Skeletal muscle satellite cell (primary cell): ENCODE data around the gene FBP1.
"Not testable (repeated sequence)": the region's sequence is repeated elsewhere in the genome, so short reads cannot be mapped to it uniquely, and the experiment has no call there.

Source experiments
- H3K27me3 ChIP-seq: 2 replicates; pipeline ENCODE4 v1.7.0; 2013; ENCODE audit warnings: low read length; ENCODE audit not compliant: control insufficient read depth, insufficient read depth
- H3K36me3 ChIP-seq: 2 replicates; pipeline ENCODE4 v1.7.0; 2013; ENCODE audit warnings: mild to moderate bottlenecking, control low read depth, low read length; ENCODE audit not compliant: insufficient read depth
- H3K4me1 ChIP-seq: 2 replicates; pipeline ENCODE4 v1.7.0; 2013; ENCODE audit warnings: low read length; ENCODE audit not compliant: control insufficient read depth, insufficient read depth
- H3K4me2 ChIP-seq: 2 replicates; pipeline ENCODE4 v1.7.0; 2013; ENCODE audit warnings: mild to moderate bottlenecking, low read length
- H3K4me3 ChIP-seq: 2 replicates; pipeline ENCODE4 v1.7.0; 2013; ENCODE audit warnings: low read length
- H3K9ac ChIP-seq: 2 replicates; pipeline ENCODE4 v1.7.0; 2013; ENCODE audit warnings: mild to moderate bottlenecking, low read depth, low read length, moderate library complexity
- H3K9me3 ChIP-seq: replicated peaks from 2 replicates; pipeline ENCODE4 v1.7.0; 2013; ENCODE audit warnings: mild to moderate bottlenecking, control low read depth, low read length

The FBP1 gene

GRCh38 chr9:94591876-94592275 lies 47.4 kb downstream of the FBP1 start:
- Histone ChIP-seq H3K9ac (no peak overlapping the region), H3K27me3 (peaks cover 37% of the 10 kb centered on the region), H3K4me3 (no peak overlapping the region), H3K36me3 (no peaks in the 10 kb centered on the region), H3K4me1 (no peaks in the 10 kb centered on the region), H3K9me3 (no peaks in the 10 kb centered on the region), H3K4me2 (no peak overlapping the region)

- H3K4me1 ChIP-seq, H3K9me3 ChIP-seq, H3K4me3 ChIP-seq, H3K36me3 ChIP-seq, H3K9ac ChIP-seq, H3K4me2 ChIP-seq: not testable (repeated sequence)
- H3K27me3 ChIP-seq, result peaks cover 35% of the 10 kb centered on the region
These were observed 48.2 kb downstream of the FBP1 start for GRCh38 chr9:94591046-94591545.

DNA sequence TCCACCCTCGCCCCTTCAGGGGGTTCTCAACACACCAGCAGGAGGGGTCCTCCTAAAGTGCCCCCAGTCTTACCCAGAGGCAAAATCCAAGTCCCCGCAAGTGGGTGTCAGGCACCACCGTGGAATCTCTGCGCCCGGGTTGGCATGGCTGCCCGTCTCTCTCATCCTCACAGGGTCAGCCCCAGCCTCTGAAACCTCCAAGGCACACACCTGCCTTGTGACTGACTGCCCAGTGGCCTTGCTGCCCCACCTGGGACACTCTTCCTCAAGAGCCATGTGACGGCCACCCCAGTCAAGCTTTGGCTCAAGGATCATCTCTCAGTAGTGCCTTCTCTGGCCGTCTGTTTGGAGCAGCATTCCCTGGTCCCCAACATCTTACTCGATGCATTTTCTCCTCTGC lies 50.6 kb downstream of the FBP1 start:
- Histone ChIP-seq H3K9me3 (no peaks in the 10 kb centered on the region), H3K4me3 (no peak overlapping the region), H3K4me2 (no peak overlapping the region), H3K9ac (no peak overlapping the region), H3K36me3 (no peaks in the 10 kb centered on the region), H3K27me3 (peaks cover 33% of the 10 kb centered on the region), H3K4me1 (no peaks in the 10 kb centered on the region)

- no peak overlapping the region for H3K9ac ChIP-seq
- H3K36me3 ChIP-seq, result no peaks in the 10 kb centered on the region
- H3K9me3 ChIP-seq, result no peaks in the 10 kb centered on the region
- H3K4me2 ChIP-seq, result peak overlapping the region; percentile 38
- no peak overlapping the region for H3K4me3 ChIP-seq
- H3K4me1 ChIP-seq, result no peaks in the 10 kb centered on the region
- H3K27me3 ChIP-seq, result peaks cover 19% of the 10 kb centered on the region
These were observed 52.5 kb downstream of the FBP1 start for GRCh38 chr9:94586814-94587213.

DNA sequence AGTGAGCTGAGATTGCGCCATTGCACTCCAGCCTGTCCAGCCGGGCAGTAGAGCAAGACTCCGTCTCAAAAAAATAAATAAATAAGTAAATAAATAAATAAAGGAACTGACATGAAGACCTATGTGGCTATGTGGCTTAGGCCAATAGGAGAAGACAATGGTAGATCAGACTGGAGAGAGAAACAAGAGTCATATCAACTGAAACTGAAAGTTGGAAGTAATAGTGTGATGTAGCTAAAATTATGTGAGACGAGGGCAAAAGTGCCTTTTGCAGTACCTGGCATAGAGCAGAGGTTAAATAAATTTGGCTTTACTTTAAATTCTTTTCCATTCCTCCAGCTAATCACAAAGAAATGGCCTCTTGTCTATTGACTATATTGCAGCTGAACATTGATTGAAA lies 53.0 kb downstream of the FBP1 start:
- Histone ChIP-seq H3K9ac (no peak overlapping the region), H3K36me3 (no peaks in the 10 kb centered on the region), H3K4me2 (peak overlapping the region; percentile 38), H3K27me3 (peaks cover 18% of the 10 kb centered on the region), H3K4me3 (no peak overlapping the region), H3K9me3 (no peaks in the 10 kb centered on the region), H3K4me1 (no peaks in the 10 kb centered on the region)

GRCh38 chr9:94584555-94584954 lies 54.8 kb downstream of the FBP1 start:
- Histone ChIP-seq H3K27me3 (peaks cover 31% of the 10 kb centered on the region), H3K4me3 (no peak overlapping the region)

GRCh38 chr9:94581728-94582127 lies 57.6 kb downstream of the FBP1 start:
- H3K9me3 ChIP-seq, result no peaks in the 10 kb centered on the region
- H3K4me3 ChIP-seq, result no peak overlapping the region
- H3K4me1 ChIP-seq, result no peaks in the 10 kb centered on the region
- peaks cover 23% of the 10 kb centered on the region for H3K27me3 ChIP-seq
- H3K4me2 ChIP-seq, result no peak overlapping the region
- no peak overlapping the region for H3K9ac ChIP-seq
- no peaks in the 10 kb centered on the region for H3K36me3 ChIP-seq

More at GRCh38 chr9:94584555-94584954, 54.8 kb downstream of the FBP1 start:
- H3K36me3 ChIP-seq, result no peaks in the 10 kb centered on the region
- no peak overlapping the region for H3K4me2 ChIP-seq
- no peaks in the 10 kb centered on the region for H3K9me3 ChIP-seq
- no peaks in the 10 kb centered on the region for H3K4me1 ChIP-seq
- H3K9ac ChIP-seq, result no peak overlapping the region

GRCh38 chr9:94577571-94577970 lies 61.7 kb downstream of the FBP1 start:
- H3K36me3 ChIP-seq, result no peaks in the 10 kb centered on the region
- H3K4me2 ChIP-seq, result no peak overlapping the region
- H3K4me3 ChIP-seq, result no peak overlapping the region
- no peaks in the 10 kb centered on the region for H3K4me1 ChIP-seq
- H3K27me3 ChIP-seq, result peaks cover 17% of the 10 kb centered on the region
- H3K9me3 ChIP-seq, result no peaks in the 10 kb centered on the region
- H3K9ac ChIP-seq, result no peak overlapping the region

DNA sequence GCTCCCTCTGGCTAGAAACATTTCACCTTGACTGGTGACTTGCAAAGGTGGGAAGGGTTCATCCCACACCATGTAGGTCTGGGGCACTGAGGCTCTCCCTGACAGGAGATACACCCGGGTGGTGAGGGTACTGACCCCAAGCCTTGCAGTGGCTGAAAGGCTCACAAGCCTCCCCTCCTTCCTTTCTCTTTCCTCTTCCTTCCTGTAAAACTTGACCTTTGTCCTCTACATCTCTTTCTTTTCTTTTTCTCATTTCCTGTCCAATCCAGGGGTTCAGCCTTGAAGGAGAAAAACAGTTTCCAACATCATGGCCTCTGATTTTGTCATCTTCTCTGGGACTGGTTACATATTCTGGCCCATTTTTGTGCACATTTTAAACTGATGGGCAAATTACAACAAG lies 62.3 kb downstream of the FBP1 start:
- no peaks in the 10 kb centered on the region for H3K4me1 ChIP-seq
- no peaks in the 10 kb centered on the region for H3K9me3 ChIP-seq
- no peak overlapping the region for H3K4me2 ChIP-seq
- H3K36me3 ChIP-seq, result no peaks in the 10 kb centered on the region
- no peak overlapping the region for H3K9ac ChIP-seq
- H3K4me3 ChIP-seq, result no peak overlapping the region
- peaks cover 17% of the 10 kb centered on the region for H3K27me3 ChIP-seq

DNA sequence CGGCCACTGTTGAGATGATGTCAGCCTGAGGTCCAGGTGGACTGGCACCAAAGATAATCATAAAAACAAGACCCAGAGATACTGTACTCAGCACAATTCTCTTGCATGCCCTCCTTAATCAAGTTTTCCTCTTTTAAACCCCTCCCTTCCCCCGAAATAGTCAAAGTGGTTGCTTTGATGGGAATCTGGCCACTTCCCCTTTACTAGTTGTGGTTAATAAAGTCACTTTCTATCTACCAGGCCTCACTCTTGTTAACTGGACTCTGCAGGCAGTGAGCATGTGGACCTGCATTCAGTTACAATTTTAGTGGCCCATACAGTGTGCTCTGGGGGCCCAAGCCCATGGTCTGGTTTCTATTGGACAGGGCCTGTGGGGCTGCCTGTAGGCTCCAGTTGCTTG lies 63.2 kb downstream of the FBP1 start:
- no peak overlapping the region for H3K9ac ChIP-seq
- no peak overlapping the region for H3K4me3 ChIP-seq
- H3K4me1 ChIP-seq, result no peaks in the 10 kb centered on the region
- H3K27me3 ChIP-seq, result peaks cover 18% of the 10 kb centered on the region
- H3K36me3 ChIP-seq, result no peaks in the 10 kb centered on the region
- H3K9me3 ChIP-seq, result no peaks in the 10 kb centered on the region
- H3K4me2 ChIP-seq, result no peak overlapping the region

DNA sequence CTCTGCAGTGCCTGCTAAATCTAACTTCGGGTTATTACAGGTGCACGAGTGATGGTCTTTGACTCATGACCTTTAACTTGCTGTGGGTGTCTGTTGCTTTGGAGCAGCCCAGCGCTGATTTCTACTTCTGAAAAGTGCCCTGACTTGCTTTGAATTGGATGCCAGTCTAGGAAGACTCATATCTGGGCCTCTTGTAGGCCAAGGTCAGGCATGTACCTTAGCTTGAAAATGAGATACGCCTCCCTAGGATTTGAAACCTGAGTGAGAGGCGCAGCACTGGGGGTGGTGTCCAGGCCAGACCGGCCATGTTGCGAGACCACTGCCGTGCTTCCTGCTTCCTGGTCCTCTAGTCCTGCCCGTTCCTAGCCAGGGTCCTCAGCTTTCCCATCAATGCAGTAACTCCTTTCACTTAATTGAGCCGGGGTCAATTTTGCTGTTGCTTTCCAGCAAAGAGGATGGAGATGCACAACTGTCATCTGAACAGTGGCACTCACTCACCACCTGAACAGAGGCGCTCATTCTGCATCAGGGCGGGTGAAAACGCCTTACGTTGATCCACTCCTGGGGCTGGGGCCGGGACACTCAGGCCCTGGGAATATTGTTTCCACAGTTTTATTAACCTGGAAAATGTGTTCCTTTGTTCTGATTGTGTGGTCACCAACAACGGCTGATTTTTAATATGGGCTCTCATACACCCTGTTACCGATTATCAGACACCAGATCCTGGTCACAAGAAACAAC lies 70.2 kb downstream of the FBP1 start:
- Histone ChIP-seq H3K4me3 (no peak overlapping the region), H3K27me3 (peaks cover 30% of the 10 kb centered on the region), H3K9me3 (no peaks in the 10 kb centered on the region), H3K36me3 (no peaks in the 10 kb centered on the region), H3K4me2 (no peak overlapping the region), H3K9ac (no peak overlapping the region), H3K4me1 (no peaks in the 10 kb centered on the region)

DNA sequence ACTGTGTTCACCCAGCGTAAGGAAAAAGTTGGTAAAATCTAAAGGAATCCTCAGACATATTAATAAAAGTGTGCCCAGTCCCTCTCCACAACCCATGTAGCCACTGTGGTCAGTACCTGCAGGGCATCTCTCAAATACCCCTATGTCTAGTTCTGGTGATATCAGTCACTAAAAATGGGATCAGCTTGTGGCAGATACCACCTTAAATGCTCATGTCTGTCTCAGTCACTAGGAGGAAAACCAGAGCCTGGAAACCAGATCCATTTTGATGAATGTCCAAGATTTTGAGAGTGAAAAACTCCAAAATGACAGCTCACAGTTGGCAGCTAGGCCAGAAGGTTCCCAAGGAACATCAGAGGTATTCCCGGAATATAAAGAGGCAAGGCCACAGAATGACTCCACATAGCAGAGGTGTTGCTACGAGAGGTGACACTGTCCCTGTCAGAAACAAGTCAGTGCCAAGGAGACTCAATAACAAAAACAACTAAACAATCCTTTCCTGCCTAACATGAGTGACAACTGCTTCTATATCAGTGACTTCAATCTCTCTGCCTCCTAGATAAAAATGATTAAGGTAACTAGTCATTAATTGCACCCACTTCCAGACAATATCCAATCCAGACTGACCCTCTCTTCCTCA lies 70.9 kb downstream of the FBP1 start:
- no peaks in the 10 kb centered on the region for H3K36me3 ChIP-seq
- H3K4me2 ChIP-seq, result no peak overlapping the region
- no peak overlapping the region for H3K4me3 ChIP-seq
- H3K27me3 ChIP-seq, result peaks cover 27% of the 10 kb centered on the region
- H3K9ac ChIP-seq, result no peak overlapping the region
- no peaks in the 10 kb centered on the region for H3K4me1 ChIP-seq
- no peaks in the 10 kb centered on the region for H3K9me3 ChIP-seq
